CD4-positive, alpha-beta T cell treated with Interleukin-10 for 1 hour (primary cell): ENCODE data around the gene PVALB.

Experiments
- DNase-seq: peaks from one replicate; pipeline ENCODE4 v3.0.0-alpha.2; 2020

Gene PVALB

DNA sequence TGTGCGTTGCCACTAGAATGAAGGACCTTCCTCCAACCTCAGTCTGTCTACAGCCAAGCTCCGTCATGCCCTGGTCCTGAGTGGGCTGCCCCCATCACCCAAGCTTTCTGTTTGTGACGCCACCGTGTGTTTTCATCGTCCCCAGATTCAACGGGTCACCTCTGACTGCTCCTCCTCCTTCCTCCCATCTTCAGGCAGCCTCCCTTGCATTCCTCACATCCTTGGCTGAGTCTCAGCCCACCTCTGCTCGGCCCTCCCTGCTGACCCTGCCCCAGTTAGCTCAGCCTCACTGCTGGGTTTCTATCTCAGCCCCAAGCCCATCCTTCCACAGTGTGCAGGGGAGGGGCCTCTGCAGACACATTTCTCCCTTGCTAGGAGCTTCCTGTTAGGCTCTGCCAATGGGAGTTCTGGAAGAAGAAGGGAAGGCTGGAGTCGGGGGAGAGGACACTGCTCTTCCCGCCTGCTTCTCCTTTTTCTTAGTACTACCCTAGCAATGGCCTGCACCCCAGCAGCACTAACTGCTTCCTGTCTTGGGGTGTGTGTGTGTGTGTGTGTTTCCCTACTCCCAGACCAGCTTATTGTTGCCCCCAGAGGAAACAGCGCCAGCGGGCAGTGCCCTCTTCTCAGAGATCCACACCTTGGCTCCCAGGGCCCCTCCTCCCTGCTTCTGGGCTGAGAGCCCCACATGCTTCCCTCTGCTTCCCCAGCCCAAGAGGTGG lies 46.2 kb downstream of the PVALB start:
- no peak for DNase-seq

DNA sequence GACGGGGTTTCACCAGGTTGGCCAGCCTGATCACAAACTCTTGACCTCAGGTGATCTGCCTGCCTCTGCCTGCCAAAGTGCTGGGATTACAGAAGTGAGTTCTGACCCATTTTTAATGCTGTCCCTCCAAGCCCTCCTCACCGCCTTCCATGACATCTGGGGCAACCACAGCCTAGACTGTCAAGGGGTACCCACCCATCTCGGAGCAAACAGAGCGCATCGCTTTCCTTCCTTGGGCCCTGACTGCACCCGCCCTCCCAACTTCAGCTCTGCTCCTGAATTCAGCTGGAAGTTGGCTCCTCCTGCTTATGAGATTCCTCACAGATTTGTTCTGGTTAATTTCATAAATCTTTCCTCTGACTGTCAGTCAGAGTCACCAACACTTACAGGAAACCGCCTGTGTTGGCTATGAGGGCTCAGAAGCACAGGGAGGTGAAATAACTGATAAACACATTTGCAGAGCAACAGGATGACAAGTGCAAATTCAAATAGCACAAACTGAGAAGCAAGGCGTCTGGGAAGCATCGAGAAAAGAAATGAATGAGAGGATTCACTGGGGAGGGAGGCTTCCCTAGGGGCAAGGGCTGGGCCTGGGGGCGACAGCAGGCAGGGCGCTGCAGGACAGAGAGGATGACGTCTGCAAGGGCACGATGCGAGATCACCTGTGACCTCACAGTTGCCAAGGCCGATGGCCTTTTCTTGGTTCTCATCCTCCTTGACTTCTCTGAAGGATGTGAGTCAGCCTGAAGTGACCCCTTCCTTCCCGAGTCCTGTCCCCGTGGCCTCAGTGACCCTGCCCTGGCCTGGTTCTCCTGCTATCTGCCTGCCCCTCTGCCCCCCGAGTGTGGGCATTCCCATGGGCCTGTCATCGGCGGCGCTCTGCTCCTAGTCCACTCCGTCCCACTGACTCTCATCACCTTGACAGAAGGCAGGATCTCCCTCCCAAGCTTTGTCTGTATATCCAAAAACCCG lies 47.0 kb downstream of the PVALB start:
- no peak for DNase-seq

DNA sequence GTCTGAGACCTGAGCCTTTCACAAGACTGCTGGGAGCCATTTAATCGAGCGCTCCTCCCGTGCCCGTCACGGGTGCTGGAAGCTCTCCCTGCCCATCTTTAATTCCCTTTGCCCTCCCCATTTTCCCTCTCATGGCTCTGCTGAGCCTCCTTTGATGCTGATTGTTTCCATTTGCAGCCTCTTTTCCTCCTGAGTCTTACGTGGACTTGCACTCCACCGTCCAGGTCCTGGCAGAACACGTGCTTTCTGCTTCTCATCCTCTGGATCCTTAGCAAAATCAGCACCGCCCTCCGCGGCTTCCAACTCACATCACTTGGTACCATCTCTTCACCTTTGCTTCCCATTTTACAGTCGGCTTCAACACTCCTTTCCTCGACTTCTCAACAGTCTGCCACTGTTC lies 48.2 kb downstream of the PVALB start:
- DNase-seq: no peak

DNA sequence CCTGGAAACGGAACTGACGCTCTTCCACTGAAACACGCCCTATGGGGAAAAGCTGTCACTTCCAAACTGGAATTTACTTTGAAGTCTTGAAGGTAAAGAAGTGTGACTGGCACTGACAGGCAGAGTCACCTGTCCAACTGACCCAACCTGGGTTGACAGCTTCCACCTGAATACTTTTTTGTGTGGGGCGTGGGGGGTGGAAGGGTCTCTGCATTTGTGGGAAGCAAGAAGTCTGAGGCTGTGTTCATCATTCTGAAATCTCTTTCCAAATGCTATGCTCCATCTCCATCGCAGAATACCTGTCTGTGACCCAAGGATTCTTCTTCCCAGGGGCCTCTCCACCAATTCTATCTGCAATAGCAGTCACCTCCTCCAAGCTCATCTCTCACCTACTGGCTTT lies 48.7 kb downstream of the PVALB start:
- no peak for DNase-seq

DNA sequence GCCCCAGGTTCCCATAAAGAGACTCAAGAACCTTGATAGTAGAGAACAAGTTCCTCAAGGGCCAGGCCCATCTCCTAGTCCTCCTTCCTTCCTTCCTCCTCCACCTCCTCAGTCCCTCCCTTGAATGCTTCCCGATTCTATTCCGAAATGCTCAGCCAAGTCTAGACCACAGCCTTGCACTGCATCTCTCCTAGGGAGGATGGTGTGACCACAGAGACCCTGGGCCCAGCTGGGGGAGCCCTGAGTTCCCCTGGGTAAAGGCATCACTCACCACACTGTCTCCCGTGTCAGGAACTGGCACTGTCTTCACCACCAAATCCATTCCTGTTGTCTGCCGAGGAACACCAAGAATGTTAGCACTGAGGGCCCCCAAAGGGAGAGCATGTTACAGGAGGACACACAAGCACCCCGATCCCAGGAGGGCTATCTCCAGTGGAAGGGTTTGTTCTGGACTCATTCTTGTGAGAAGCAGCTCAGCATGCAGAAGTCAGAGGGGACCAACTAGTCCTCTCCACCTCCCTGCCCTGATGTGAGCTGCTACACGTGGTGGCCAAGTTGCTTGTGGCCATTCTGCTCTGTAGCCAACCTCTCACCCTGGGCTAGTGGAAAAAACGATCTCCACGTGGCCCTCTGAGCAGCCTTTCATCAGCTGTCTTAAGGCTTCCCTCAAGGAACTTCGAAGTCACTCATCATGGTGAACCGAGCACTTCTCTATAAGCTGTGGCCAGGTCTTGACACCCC lies 49.6 kb downstream of the PVALB start:
- DNase-seq: no peak

DNA sequence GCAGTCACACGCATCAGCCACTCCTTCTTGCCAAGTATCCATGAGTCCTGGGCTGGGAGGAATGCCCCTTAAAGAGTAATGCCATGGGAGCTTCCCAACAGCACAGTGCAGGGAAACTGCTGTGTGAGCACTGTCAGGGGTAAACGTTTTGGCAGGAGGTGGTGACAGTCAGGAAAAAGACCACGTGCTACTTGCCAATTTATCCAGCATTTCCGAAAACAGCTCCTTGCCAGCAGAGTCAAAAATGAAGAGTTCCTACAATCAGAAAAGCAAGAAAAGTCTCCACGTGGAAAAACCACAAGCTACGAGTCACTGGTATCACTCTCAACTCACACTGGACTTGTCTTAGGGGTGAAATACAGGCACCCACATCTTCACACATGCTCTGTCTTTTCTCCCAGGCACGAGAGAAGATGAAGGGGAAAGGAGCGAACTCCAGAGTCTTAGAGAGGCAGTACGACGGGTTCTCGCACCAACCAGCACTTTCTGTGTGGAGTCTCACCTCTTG lies 50.8 kb downstream of the PVALB start:
- no peak for DNase-seq

DNA sequence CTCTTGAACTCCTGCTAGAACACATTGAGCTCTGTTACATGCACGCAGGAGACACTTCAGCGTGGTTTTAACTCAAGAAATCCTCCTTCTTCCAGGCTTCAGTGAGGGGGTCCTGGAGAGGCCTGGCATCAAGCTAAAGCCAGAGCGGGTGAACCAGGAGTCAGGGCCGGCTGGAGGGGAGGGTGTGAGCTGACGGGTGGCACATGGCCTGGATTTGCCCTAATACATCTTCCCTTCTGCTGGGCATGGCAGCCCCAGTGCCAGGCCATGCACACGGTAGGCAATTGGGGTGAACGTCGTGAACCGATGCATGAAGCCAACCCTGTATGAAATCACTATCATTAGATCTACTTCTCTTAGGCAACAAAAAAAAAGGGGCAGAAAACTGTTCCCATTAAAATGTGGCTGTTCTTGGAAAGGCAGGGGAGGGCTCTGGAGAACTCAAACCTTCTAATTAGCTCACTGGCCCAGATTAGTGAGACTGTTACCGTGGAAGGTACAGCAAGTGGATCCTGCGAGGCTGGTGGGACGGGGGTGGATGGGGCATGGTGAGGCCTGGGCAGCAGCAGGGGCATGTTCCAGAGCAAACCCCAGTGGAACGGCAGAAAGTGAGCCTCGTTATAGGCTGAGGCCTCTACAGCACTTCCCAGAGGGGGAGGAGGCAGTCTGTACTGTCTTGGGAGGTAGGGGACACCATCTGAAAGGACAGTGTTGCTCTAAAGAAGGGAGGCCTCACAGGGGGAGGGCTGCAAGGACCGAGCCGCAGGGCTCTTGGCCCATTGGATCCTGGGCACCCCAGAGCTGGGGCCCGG lies 51.5 kb downstream of the PVALB start:
- DNase-seq: no peak

DNA sequence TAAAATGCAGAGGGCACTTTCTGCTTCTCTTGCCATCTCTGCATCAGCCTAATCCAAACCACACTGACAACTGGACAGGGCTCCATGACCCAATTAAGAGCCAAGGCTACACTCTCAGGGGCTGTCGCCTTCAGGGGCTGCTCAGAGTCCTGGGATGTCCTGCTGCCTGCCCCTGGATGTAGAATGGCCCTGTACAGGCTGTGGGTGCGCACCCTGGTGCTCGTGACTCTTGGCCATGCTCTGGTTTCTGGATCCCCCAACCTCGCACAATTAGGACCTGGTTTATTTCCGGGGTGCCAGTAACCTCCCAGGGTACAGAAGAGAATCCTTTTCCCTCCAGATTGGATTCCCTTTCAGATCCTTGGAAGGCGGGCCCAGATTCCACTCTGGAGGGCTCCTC lies 52.2 kb downstream of the PVALB start:
- no peak for DNase-seq

DNA sequence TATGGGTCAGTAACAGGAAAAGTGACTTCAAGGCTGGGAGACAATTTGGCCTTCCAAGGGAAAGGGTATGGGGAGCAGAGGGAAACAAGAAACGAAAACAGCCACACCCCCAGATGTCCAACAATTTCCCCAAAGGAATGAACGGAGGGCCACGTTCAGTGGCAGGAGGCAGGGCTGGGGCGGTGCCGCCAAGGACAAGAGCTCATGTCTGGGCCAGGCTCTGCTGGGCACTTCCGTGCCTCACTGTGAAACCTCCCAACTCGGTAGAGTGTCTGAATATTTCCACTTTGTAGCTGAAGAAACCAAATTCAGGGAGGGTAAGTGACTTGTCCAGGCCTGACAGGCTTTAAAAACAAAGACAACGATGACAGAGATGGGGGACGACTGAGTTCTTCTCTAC lies 52.8 kb downstream of the PVALB start:
- DNase-seq: no peak

DNA sequence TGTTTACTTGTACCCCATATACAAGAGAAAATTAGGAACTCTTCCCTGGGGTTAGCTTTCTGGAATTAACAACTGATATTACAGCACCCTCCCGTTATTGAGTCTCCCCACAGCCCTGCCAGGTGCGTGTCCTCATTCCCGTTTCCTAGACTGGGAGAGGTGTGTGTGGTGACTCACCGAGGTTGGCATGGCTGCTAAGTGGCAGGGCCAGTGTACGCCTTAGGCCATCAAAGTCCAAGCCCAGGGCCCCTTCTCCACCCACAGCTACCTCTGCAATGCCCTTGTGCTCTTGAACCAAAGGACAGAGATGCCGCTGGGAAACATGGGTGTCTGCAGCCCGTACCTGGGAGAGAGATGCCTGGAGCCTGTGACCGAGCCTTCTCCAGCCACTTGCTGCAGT lies 53.3 kb downstream of the PVALB start:
- DNase-seq: no peak

DNA sequence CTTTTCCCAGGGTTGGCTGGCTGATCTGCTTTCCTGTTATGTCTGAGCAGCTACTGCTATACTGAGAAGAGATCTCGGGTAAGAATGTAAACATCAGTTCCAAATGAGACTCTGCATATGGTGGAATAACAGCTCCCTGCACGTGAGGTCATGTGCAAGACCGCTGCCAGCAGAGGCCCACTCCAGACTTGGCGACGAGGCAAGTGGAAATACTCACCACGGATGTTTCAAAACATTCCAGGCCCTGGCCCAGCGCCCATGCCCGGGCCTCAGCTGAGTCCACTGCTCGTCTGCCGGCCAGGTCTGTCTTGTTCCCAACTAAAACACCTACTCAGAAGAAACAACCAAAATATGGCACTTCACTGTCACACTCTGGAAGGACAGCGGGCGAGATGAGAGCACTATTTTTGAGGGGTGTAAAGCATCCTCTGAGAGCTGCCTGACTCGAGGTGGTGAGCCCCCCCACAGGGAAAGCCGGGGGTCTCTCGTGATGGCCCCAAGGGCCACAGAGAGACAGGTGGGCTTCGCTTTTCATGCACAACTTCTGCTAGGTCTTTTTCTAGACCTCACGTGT lies 54.1 kb downstream of the PVALB start:
- DNase-seq: no peak

DNA sequence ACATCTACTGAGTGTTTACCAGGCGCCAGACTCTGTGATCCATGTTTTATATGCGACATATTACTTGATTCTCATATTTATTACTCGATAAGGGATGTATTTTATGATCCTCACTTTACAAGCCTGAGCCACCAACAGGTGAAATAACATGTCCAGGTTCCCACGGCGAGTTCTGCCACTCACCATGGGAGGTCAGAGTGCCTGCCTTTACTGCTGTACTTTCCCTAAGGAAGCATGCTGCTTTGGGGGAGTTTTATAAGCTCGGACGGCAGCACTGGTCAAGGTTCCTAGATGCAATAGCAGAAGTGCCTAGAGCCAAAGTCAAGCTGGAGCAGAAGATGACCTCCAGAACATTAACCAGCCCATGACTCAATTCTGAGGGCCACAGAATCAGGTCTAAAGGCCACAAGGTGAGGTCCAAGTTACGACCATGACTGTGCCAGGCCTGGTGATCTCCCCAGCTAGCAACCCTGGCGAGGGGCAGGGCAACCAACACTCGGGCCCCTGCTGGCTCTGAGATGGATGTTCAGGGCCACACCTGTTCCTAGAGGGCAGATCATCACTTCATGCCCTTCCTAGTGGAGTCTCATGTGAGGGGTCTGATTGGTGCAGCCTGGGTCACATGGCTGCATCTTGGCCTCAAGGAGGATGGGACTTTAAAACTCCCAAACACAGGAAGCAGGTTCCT lies 55.1 kb downstream of the PVALB start:
- no peak for DNase-seq

DNA sequence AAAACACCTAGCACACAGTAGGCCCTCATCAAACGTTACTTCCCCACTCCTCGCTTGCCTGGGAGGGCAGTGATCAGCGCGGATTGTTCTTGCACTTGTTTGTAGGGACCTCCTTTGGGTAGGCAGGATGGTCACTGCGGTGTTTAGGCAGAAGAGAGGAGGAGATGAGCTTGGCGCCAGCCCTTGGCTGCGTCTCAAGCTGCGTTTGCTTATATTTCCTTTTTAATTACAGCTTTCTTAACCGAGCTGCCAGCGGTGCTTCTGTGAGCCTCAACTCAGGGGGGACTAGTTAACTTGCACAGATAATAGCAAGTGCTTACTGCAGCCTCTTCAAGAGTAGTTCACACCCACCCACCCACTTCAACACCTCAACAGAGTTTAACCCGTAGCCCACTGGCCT lies 56.0 kb downstream of the PVALB start:
- no peak for DNase-seq

DNA sequence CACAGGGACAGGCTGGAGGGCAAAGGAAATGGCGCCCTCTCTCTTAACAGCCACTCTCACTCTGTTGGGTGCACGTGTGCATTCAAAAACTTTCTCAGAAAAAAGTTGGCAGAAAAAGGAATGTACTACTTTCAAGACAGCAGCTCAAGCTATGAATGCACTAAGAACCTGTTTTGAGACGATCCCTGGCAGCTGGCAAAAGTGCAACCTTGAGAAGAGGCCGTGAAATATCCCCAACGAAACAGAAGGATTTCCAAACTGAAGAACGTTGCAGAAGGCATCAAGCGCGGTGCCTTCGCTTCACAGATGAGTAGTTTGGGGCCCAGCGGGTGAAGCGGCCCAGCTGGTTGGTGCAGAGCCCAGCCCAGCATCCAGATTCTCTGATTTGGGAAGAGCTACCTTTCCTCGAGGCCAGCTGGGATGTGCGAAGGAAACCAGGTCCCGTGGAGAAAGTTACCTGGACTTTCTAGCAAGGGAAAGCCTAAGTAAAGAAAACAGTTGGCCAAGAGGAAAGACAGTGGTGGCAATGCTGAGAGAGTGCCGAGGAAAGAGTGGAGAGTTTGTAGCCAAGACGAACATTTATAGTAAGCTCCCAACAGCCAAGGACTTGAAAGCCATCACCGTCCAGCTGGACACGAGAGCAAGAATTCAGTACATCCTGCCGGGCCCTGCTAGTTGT lies 57.2 kb downstream of the PVALB start:
- no peak for DNase-seq

DNA sequence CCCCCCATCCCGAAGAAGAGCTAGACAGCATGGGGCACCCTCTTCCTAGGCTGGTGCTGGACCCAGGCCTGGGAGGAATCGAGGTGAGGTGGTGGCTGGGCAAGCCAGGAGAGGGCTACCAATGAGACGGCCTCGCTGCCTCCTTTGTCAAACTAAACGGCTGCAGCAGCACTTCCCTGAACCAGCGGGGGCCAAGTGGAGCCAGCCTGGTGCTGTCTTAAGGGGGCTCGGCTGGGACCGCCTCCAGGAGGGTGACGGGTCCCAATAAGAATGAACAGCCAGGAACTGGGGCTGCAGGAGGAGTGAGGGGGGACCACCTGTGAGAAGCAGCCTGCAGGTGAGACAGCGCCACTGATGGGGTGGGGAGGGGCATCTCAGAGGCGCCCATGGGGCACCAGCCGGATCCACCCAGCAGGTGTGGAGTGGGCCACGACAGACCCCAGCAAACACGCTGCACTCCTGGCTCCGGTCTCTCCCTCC lies 58.0 kb downstream of the PVALB start:
- no peak for DNase-seq

DNA sequence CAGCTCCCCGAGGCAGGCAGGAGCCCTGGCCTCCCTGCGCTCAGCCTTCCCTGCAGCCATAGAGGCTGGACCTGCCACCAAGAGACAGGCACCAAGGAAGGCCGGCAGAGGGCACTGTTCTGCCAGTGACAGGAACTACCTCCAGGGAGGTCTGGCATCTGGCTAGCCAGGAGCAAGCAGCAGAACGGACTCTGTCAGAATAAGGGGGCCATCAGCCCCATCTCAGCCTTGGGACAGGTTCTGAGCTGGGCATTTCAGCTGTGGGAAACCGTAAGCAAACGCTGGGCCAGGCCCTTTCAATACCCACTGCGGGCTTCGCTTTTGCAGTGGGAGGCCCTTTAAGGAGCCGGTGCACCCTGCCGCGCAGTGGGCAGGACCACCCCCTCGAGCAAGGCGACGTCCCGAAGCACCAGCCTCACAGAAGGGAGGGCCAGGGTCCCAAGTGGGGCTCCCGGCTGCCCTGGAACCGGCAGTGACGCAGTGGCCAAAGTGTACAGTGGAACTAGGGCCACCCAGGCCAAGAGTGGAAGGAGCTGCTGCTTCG lies 59.1 kb downstream of the PVALB start:
- DNase-seq: peak; percentile 73

DNA sequence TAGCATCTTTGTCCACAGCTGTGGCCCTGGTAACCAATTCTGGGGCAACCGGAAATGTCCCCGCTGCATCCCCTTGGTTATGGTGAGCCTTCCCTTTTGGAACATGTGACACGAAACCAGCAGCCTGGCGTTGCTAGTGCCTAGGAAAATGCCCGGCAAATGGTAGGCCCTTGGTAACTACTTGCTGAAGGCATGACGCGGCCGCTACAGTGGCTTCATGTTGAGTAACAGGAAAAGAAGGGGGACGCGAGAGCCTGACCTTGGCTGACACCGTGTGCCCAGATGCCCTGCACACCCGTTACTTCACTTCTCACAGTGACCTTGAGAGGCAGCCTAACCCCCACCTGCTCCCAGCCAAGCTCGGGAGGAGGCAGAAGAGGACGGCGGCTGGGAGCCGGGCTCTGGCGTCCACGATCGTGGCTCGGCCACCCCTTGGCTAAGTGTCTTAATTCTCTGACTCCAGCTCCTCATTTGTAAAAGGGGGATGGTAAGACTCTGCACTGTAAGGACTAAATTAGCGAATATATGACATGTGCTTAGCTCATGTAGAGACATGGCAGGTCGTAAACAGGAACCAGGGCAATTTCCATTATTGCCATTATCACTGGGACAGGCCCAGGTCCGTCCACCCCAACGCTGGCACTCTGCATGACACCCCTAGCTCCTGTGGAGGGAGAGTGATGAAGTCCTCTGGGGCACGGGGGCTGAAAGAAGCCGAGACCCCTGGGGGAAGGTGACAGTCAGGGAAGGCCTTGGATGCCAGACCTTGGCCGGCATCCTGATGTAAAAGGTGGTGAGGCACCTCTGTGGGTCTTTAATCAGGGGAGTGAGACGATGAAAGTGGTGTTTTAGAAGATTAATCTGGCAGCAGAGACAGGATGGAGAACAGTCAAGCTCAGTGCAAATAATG lies 59.8 kb downstream of the PVALB start:
- no peak for DNase-seq

DNA sequence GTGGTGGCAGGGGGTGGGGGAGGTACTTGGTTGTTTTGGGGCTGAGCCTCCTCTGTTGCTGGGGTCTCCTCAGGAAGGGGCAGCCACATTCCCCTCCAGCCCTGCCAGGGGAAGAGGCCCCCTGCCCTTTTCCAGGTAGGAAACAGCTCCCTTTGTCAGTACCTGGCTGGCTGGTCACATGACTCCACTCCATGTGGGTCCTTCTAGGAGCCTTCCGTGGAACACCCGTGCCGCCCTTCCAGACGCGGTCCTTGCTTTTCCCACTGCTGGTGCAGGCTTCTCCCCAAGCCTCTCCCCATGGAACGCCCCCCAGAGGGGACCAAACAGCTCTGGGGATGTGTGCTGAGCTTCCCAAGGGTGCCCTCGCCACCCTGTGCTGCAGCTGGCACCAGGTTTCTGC lies 60.8 kb downstream of the PVALB start:
- DNase-seq: no peak

DNA sequence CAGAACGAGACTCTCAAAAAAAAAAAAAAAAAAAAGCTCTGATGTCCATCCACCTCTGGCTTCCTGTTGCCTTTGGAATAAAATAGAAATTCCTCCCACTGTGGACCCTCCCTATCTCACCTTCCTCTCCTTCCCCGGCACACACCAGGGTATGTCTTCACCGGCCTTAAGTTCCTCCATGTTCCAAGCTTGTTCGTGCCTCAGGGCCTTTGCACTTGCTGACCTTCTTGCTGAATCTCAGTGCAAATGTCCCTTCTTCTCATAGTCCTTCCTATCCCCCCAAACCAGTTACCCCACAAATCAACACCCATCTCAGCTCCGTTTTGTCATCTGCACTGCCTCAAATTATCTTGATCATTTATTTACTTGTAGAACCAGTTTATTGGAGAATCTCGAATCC lies 61.5 kb downstream of the PVALB start:
- no peak for DNase-seq
